HUDEP-2 (cell line): Measurements from ENCODE around the gene ETS2.

Experiments
- DNase-seq, 76 experiments: peaks; one replicate each; lab custom pipeline; 2025; ENCODE audit not compliant: unreplicated experiment in 76 of 76; lab: John Stamatoyannopoulos, UW

The ETS2 gene

GRCh38 chr21:38777015-38777414, 28.7 kb upstream of the ETS2 start:
- DNase-seq, result no peak

GRCh38 chr21:38777531-38777930, 28.2 kb upstream of the ETS2 start:
- DNase-seq, result no peak

GRCh38 chr21:38780879-38781278, 24.9 kb upstream of the ETS2 start:
- DNase-seq, result no peak

GRCh38 chr21:38784458-38785266, 21.1 kb upstream of the ETS2 start:
- DNase-seq, result peak in 2 of 76 experiments; percentile 10 to 29

- DNase-seq, result no peak
These were observed 20.2 kb upstream of the ETS2 start for GRCh38 chr21:38785483-38785882.

- DNase-seq, result no peak
These were observed 18.7 kb upstream of the ETS2 start for GRCh38 chr21:38787016-38787415.

GRCh38 chr21:38787461-38788274, 18.1 kb upstream of the ETS2 start:
- peak in 11 of 76 experiments; percentile 8 to 49 (median 19) for DNase-seq

- no peak for DNase-seq
These were observed 17.3 kb upstream of the ETS2 start for GRCh38 chr21:38788275-38788905.

GRCh38 chr21:38789275-38789674, 16.5 kb upstream of the ETS2 start:
- no peak for DNase-seq

GRCh38 chr21:38790059-38790458, 15.7 kb upstream of the ETS2 start:
- no peak for DNase-seq

- no peak for DNase-seq
These were observed 14.8 kb upstream of the ETS2 start for GRCh38 chr21:38790961-38791360.

GRCh38 chr21:38792676-38793459, 12.9 kb upstream of the ETS2 start:
- DNase-seq, result peak in 6 of 76 experiments; percentile 16 to 53 (median 30)

- no peak for DNase-seq
These were observed 11.6 kb upstream of the ETS2 start for GRCh38 chr21:38793926-38794713.

- no peak for DNase-seq
These were observed 10.8 kb upstream of the ETS2 start for GRCh38 chr21:38794978-38795377.

GRCh38 chr21:38795475-38795874, 10.3 kb upstream of the ETS2 start:
- no peak for DNase-seq

- DNase-seq, result no peak
These were observed 9.3 kb upstream of the ETS2 start for GRCh38 chr21:38796424-38796823.

- peak in 1 of 76 experiments; percentile 21 for DNase-seq
These were observed 8.3 kb upstream of the ETS2 start for GRCh38 chr21:38797470-38797869.

GRCh38 chr21:38798081-38798480, 7.6 kb upstream of the ETS2 start:
- no peak for DNase-seq

GRCh38 chr21:38798481-38798882, 7.2 kb upstream of the ETS2 start:
- DNase-seq, result peak in 19 of 76 experiments; percentile 12 to 44 (median 24)
